ENCODE data around the gene STAG2. TPM values are rescaled to one million over a fixed set of nuclear protein-coding genes. Genes with fewer than 3 reads are reported as not detected.

STAG2 gene
- total and polyA plus RNA-seq, 2 experiments from 2014 or later: 68.8 to 92.8 TPM

DNA sequence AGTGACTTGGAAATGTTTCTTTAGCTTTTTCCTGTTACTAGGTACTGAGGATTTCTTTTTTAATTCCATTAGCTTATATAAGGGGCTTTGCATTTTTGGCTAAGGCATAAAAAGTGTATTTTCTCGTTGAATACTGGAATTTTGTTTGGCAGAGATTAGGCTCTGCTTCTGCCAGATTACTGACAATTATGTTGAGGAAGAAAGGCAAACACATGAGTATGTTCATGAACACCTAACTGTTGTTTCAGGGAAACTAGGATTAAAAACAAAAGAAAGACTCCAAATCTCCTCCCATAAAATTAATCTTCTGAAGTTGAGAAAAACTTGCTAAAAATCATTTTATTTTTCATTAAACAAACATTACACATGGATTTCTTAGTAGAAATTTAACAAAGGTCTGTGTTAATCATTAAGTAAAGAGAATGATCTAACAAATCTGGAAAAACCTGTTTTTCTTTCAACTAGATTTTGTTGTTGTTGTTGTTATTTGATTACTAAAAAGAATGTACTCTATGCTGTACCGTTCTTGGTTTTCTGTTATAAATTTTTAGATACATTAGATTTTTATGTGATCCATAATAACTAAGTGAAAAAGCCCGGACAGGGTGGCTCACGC, 43.3 kb upstream of the STAG2 start (continued):
- TF ChIP-seq, protein P1, sequence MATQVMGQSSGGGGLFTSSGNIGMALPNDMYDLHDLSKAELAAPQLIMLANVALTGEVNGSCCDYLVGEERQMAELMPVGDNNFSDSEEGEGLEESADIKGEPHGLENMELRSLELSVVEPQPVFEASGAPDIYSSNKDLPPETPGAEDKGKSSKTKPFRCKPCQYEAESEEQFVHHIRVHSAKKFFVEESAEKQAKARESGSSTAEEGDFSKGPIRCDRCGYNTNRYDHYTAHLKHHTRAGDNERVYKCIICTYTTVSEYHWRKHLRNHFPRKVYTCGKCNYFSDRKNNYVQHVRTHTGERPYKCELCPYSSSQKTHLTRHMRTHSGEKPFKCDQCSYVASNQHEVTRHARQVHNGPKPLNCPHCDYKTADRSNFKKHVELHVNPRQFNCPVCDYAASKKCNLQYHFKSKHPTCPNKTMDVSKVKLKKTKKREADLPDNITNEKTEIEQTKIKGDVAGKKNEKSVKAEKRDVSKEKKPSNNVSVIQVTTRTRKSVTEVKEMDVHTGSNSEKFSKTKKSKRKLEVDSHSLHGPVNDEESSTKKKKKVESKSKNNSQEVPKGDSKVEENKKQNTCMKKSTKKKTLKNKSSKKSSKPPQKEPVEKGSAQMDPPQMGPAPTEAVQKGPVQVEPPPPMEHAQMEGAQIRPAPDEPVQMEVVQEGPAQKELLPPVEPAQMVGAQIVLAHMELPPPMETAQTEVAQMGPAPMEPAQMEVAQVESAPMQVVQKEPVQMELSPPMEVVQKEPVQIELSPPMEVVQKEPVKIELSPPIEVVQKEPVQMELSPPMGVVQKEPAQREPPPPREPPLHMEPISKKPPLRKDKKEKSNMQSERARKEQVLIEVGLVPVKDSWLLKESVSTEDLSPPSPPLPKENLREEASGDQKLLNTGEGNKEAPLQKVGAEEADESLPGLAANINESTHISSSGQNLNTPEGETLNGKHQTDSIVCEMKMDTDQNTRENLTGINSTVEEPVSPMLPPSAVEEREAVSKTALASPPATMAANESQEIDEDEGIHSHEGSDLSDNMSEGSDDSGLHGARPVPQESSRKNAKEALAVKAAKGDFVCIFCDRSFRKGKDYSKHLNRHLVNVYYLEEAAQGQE (IDR thresholded peaks at IDR 0.05; ENCODE audit: unreplicated experiment): no peak
- no peak for TF ChIP-seq ZNF114 (CRISPR knock-in tag; IDR thresholded peaks at IDR 0.05)
- no peak for TF ChIP-seq NANOG (IDR thresholded peaks at IDR 0.05; ENCODE audit: borderline replicate concordance)
- TF ChIP-seq POLR2AphosphoS5 (IDR thresholded peaks at IDR 0.05; ENCODE audit: low read depth): no peak
- TF ChIP-seq, protein P2, sequence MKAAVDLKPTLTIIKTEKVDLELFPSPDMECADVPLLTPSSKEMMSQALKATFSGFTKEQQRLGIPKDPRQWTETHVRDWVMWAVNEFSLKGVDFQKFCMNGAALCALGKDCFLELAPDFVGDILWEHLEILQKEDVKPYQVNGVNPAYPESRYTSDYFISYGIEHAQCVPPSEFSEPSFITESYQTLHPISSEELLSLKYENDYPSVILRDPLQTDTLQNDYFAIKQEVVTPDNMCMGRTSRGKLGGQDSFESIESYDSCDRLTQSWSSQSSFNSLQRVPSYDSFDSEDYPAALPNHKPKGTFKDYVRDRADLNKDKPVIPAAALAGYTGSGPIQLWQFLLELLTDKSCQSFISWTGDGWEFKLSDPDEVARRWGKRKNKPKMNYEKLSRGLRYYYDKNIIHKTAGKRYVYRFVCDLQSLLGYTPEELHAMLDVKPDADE (IDR thresholded peaks at IDR 0.05): no peak
- no peak for TF ChIP-seq CREB1 (CRISPR knock-in tag; IDR thresholded peaks at IDR 0.05; ENCODE audit: low read depth)
- no peak for TF ChIP-seq STAT1 (IDR thresholded peaks at IDR 0.05; ENCODE audit: unreplicated experiment)
- no peak for TF ChIP-seq JUNB (IDR thresholded peaks at IDR 0.05; ENCODE audit: unreplicated experiment)
- TF ChIP-seq EZH2 (IDR thresholded peaks at IDR 0.05; ENCODE audit: low read depth, unreplicated experiment): no peak

DNA sequence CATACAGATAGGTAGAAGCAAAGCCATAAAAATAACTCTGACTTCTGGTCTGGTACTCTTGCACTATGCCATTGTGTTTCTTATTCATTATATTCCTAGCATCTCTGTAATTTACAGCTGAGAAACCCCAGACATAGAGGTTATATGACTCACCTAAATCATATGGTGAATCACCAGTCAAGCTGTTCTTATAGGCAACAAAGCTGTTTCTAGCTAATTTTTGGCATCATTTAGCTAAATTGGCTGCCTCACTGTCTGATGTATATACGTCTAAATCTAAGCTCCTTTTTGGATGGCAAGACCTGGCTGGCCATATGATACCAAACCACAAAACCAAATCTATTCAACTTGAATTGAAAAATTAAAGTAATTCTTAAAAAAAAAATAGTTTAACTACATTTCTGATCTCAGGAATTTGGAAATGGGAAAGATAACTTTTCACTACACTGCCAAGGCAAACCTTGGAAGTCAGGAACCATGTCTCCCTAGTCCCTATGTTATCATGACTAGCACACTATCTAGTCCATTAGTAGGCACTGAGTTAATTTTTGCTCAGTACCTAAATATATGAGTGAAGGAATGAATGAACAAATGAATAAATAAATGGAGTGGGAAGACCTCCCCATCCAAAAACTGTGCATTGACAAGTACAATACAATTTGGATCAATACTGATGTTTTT, 41.3 kb upstream of the STAG2 start:
- Histone ChIP-seq H3K27ac (ENCODE audit: low read depth) (no peak overlapping the region), H3K36me3 (ENCODE audit: insufficient read depth) (no peaks in the 10 kb centered on the region), H3K79me2 (replicated peaks; ENCODE audit: insufficient read depth) (no peaks in the 10 kb centered on the region), H3F3A (replicated peaks; ENCODE audit: low read depth) (no peaks in the 10 kb centered on the region), H3K4me2 (no peak overlapping the region), H3K9me2 (ENCODE audit: insufficient read depth) (no peaks in the 10 kb centered on the region), H3K4me3 (no peak overlapping the region), H2AFZ (no peak overlapping the region), H3K4me1 (ENCODE audit: insufficient read depth) (no peaks in the 10 kb centered on the region), H4K20me1 (replicated peaks; ENCODE audit: insufficient read depth) (no peaks in the 10 kb centered on the region), H3K27me3 (ENCODE audit: insufficient read depth) (no peaks in the 10 kb centered on the region)
- no peaks in the 10 kb centered on the region for H3K9me3 Mint-ChIP-seq
- H3K36me3 Mint-ChIP-seq (ENCODE audit: low read depth): 0 out of 3 replicates have a peak, but pooled peaks cover 3% of the 10 kb centered on the region
- no peaks in the 10 kb centered on the region for H3K27me3 Mint-ChIP-seq (ENCODE audit: insufficient read depth, low read depth, poor library complexity)
- no peak for TF ChIP-seq STAT1 (IDR thresholded peaks at IDR 0.05; ENCODE audit: unreplicated experiment)
- no peak for DNase-seq (ENCODE audit: low spot score)
- no peak overlapping the region for H3K27ac Mint-ChIP-seq
- H3K4me3 Mint-ChIP-seq: no peak overlapping the region
- no peak for ATAC-seq
- peaks cover 10% of the 10 kb centered on the region; the same call in 2 of the 3 replicates for H3K4me1 Mint-ChIP-seq
